ENCODE data around the gene CDIP1. TPM values are rescaled to one million over a fixed set of nuclear protein-coding genes. Genes with fewer than 3 reads are reported as not detected.

The CDIP1 gene
- total and polyA plus RNA-seq, 11 donors, result 33.3 to 51.1 (median 46.3) TPM

DNA sequence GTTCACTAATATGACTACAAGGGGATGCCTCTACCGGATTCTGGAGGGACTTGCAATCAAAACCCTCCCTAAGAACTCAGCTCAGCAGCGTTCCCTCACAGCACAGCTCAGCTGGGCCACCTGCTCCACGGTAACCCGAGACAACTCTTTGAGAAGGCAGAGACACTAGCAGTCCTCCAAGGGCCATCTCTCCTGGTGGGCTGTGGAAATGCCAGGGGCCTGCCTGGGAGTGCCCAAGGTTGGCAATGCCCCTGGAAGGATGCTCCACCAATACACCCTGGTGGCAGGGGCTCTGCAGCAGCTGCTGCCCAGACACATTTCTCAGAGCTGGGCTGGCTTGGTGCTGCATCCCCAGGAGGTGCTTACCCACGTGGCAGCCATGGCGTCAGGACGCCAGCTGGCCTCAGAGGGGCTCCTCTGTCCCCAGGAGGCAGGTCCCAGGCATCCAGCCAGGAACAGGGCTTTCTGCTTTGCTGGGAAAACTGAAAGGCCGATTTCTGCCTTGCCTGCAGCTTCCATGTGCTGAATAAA is 16.5 kb downstream of the CDIP1 start:
- no peaks in the 10 kb centered on the region for H3K9me3 ChIP-seq
- 42 to 61% (median 52%) methylated on average over 5 to 8 of the region's 8 CpGs for WGBS, 4 donors
- no peaks in the 10 kb centered on the region for H3K27me3 ChIP-seq
- intact Hi-C loops (cut with DNase I), result no loop called here
- peak; percentile 29 to 59 (median 50) for ATAC-seq
- TF ChIP-seq, protein P1, sequence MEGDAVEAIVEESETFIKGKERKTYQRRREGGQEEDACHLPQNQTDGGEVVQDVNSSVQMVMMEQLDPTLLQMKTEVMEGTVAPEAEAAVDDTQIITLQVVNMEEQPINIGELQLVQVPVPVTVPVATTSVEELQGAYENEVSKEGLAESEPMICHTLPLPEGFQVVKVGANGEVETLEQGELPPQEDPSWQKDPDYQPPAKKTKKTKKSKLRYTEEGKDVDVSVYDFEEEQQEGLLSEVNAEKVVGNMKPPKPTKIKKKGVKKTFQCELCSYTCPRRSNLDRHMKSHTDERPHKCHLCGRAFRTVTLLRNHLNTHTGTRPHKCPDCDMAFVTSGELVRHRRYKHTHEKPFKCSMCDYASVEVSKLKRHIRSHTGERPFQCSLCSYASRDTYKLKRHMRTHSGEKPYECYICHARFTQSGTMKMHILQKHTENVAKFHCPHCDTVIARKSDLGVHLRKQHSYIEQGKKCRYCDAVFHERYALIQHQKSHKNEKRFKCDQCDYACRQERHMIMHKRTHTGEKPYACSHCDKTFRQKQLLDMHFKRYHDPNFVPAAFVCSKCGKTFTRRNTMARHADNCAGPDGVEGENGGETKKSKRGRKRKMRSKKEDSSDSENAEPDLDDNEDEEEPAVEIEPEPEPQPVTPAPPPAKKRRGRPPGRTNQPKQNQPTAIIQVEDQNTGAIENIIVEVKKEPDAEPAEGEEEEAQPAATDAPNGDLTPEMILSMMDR (IDR thresholded peaks at IDR 0.05), result no peak
- TF ChIP-seq POLR2A (IDR thresholded peaks at IDR 0.05), result no peak
- H3K4me3 ChIP-seq, result no peak overlapping the region
- no peaks in the 10 kb centered on the region for H3K36me3 ChIP-seq
- H3K4me1 ChIP-seq, result peaks cover 13 to 60% (median 37%) of the 10 kb centered on the region in 12 donors
- DNase-seq, result peak in 2 of 5 donors; percentile 43 to 50
- peak overlapping the region in 6 of 12 donors; percentile 4 to 41 (median 17) for H3K27ac ChIP-seq

DNA sequence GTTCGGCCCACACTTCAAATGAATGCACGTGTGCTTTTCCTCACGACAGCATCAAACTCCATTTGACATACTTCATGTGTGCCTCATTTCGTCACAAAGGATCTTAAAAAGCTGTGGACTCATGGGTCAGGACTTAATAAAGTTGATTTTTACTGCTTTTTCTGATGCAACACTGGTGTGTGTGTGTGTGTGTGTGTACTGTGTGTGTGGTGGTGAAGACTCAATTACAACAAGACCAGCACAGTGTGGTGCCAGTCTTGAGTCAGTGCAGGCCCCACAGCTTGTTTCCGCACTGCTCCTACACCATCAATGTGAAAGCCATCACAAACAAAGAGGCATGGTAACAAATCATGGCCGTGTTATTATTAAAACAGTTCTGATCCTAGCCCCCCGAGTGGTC is 17.7 kb downstream of the CDIP1 start:
- Histone ChIP-seq H3K27me3 (no peaks in the 10 kb centered on the region), H3K9me3 (no peaks in the 10 kb centered on the region), H3K36me3 (no peaks in the 10 kb centered on the region), H3K27ac (no peak overlapping the region), H3K4me1 (peaks cover 13 to 55% (median 33%) of the 10 kb centered on the region in 12 donors), H3K4me3 (no peak overlapping the region)
- TF ChIP-seq, protein P1 (IDR thresholded peaks at IDR 0.05), result no peak
- TF ChIP-seq POLR2A (IDR thresholded peaks at IDR 0.05), result no peak
- WGBS, 4 donors, result 76 to 85% (median 83%) methylated on average over 7 of the region's 7 CpGs
- ATAC-seq (no peak), DNase-seq (no peak)
- intact Hi-C loops (cut with DNase I), result no loop called here

DNA sequence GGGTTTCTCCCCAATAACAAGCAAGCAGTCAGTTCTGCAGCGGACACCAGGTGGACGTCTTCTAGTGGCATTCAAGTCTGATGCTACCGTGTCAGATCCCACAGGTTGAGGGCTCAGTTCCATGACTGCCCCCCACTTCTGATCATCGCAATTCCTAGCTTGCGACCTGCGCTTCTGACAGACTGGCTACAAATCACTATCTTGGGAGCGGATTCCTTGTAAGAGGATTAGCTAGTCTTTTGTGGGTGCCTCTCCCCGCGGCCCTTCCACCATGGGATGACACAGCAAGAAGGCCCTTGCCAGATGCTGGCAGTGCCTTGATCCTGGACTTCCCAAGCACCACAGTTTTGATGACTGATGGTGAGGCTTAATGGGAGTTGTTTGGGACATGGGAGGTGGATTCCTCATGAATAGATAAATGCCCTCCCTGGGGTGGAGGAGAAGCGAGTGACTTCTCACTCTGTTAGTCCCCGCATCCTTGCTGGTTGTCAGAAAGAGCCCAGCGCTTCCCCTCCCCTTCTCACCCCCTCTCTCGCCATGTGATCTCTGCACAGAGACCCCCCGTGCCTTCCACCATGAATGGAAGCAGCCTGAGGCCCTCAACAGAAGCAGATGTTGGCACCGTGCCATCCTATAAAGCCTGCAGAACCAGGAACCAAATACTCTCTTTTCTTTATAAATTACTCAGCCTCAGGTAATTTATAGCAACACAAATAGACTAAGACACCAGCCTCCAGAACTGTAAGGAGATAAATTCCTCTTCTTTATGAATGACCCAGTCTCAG is 19.1 kb downstream of the CDIP1 start:
- Histone ChIP-seq H3K27ac (no peak overlapping the region), H3K36me3 (no peaks in the 10 kb centered on the region), H3K27me3 (no peaks in the 10 kb centered on the region), H3K9me3 (no peaks in the 10 kb centered on the region), H3K4me1 (peaks cover 8 to 59% (median 32%) of the 10 kb centered on the region in 12 donors), H3K4me3 (no peak overlapping the region)
- DNase-seq (no peak), ATAC-seq (no peak)
- intact Hi-C loops (cut with DNase I), result loop anchor here in 7 of 10 donors (1.0 to 10.0 kb wide), 3 partner anchors 29 to 435 kb away; partner anchors contain the start of gene SEC14L5 (in 4 of the 7)
- 89 to 91% (median 90%) methylated on average over 15 of the region's 15 CpGs for WGBS, 4 donors
- TF ChIP-seq POLR2A (IDR thresholded peaks at IDR 0.05), result no peak
- TF ChIP-seq, protein P1 (IDR thresholded peaks at IDR 0.05), result no peak
